HepG2 (cell line): ENCODE measurements around the gene HEXD. TPM values are rescaled to one million over a fixed set of nuclear protein-coding genes. Genes with fewer than 3 reads are reported as not detected.

ENCODE experiments used
- CBX1 ChIP-seq: IDR thresholded peaks from one replicate; pipeline ENCODE4 v1.6.1; 2016; ENCODE audit warnings: antibody characterized with exemption, low read depth
- CENPT ChIP-seq: sonication (generic); formaldehyde crosslinking; IDR thresholded peaks from 2 replicates; pipeline ENCODE4 v1.8.0; 2022; ENCODE audit warnings: low read depth, mild to moderate bottlenecking, moderate library complexity, missing genetic modification reagents
- ELF4 ChIP-seq: sonication (generic); formaldehyde crosslinking; IDR thresholded peaks from 2 replicates; pipeline ENCODE4 v1.5.0; 2020; ENCODE audit warnings: missing genetic modification reagents, mild to moderate bottlenecking, moderate library complexity, borderline replicate concordance
- GLMP ChIP-seq: sonication (generic); formaldehyde crosslinking; IDR thresholded peaks from 2 replicates; pipeline ENCODE4 v1.9.0; 2021; ENCODE audit warnings: missing genetic modification reagents, mild to moderate bottlenecking, borderline replicate concordance
- HNRNPUL1 ChIP-seq: fragments of 200-400 bp; formaldehyde crosslinking; IDR thresholded peaks from 2 replicates; pipeline ENCODE4 v1.6.1; 2017; ENCODE audit warnings: low read depth, mild to moderate bottlenecking, low read length, moderate library complexity
- IRX3 ChIP-seq: sonication (generic); formaldehyde crosslinking; IDR thresholded peaks from 2 replicates; pipeline ENCODE4 v1.8.1; 2023; ENCODE audit warnings: mild to moderate bottlenecking, low read depth, missing genetic modification reagents, borderline replicate concordance
- KLF13 ChIP-seq: sonication (generic); formaldehyde crosslinking; IDR thresholded peaks from 2 replicates; pipeline ENCODE4 v1.4.0; 2020; ENCODE audit warnings: mild to moderate bottlenecking, missing genetic modification reagents
- MAFF ChIP-seq: IDR thresholded peaks from 2 replicates; pipeline ENCODE4 v1.6.1; 2011; ENCODE audit warnings: low read depth, low read length, improper control_type of control experiment
- MEIS2 ChIP-seq: sonication (generic); formaldehyde crosslinking; IDR thresholded peaks from 2 replicates; pipeline ENCODE4 v1.9.0; 2021; ENCODE audit warnings: mild to moderate bottlenecking, missing genetic modification reagents
- NCOA5 ChIP-seq: sonication (generic); formaldehyde crosslinking; IDR thresholded peaks from 2 replicates; pipeline ENCODE4 v1.4.0; 2020; ENCODE audit warnings: missing genetic modification reagents
- NFE2 ChIP-seq: sonication (generic); formaldehyde crosslinking; IDR thresholded peaks from 2 replicates; pipeline ENCODE4 v1.4.0; 2020; ENCODE audit warnings: missing genetic modification reagents
- PRMT3 ChIP-seq: sonication (generic); formaldehyde crosslinking; IDR thresholded peaks from 2 replicates; pipeline ENCODE4 v1.8.1; 2022; ENCODE audit warnings: low read depth, mild to moderate bottlenecking, moderate library complexity, missing genetic modification reagents, borderline replicate concordance
- SNAPC5 ChIP-seq: sonication (generic); formaldehyde crosslinking; IDR thresholded peaks from 2 replicates; pipeline ENCODE4 v1.8.1; 2023; ENCODE audit warnings: mild to moderate bottlenecking, missing genetic modification reagents, borderline replicate concordance
- THAP7 ChIP-seq: sonication (generic); formaldehyde crosslinking; IDR thresholded peaks from 2 replicates; pipeline ENCODE4 v1.8.1; 2023; ENCODE audit warnings: mild to moderate bottlenecking, missing genetic modification reagents
- ZFP1 ChIP-seq: IDR thresholded peaks from 2 replicates; pipeline ENCODE4 v1.6.1; 2016
- ZHX2 ChIP-seq, 2 experiments: sonication (generic) in 1 of 2; formaldehyde crosslinking in 1 of 2; IDR thresholded peaks; 2 replicates each; pipeline versions ENCODE4 v1.6.1 to v1.9.0; 2014 to 2022; ENCODE audit warnings: antibody characterized with exemption in 1 of 2, borderline replicate concordance in 1 of 2, inconsistent platforms in 1 of 2, low read depth in 1 of 2, missing genetic modification reagents in 1 of 2
- ZNF260 ChIP-seq: sonication (generic); formaldehyde crosslinking; IDR thresholded peaks from 2 replicates; pipeline ENCODE4 v1.4.0; 2020; ENCODE audit warnings: missing genetic modification reagents, low read depth, mild to moderate bottlenecking, borderline replicate concordance
- ZNF563 ChIP-seq: sonication (generic); formaldehyde crosslinking; IDR thresholded peaks from 2 replicates; pipeline ENCODE4 v1.8.0; 2022; ENCODE audit warnings: mild to moderate bottlenecking, moderate library complexity, missing genetic modification reagents
- ZNF639 ChIP-seq: conservative IDR thresholded peaks from 2 replicates; pipeline ENCODE4 v1.6.1; 2018; ENCODE audit warnings: missing genetic modification reagents
- polyA plus RNA-seq, 8 experiments: library from polyadenylated mRNA; depleted of rRNA in 3 of 8; stranded (reverse) in 7 of 8; unstranded in 1 of 8; fragments of >200 nt; fragmentation: Illumina TruSeq in 4 of 8; extraction: Trizol in 4 of 8; gene quantifications; 2 replicates each; pipeline versions ENCODE4 v1.2.1 to v1.2.3, GENCODE V29; 2011 to 2016; ENCODE audit warnings: low read depth in 4 of 8, missing spikeins in 1 of 8, mixed read lengths in 1 of 8; ENCODE audit not compliant: insufficient read depth in 1 of 8
- total RNA-seq, 5 experiments: library from RNA; depleted of rRNA; stranded (reverse); fragments of >200 nt; fragmentation: Illumina TruSeq; extraction: Trizol; gene quantifications; 2 replicates each; pipeline ENCODE4 v1.2.3, GENCODE V29; 2016; ENCODE audit warnings: low read depth in 1 of 5

The HEXD gene
- total and polyA plus RNA-seq, 2 of the 13 experiments (the other 11 are each of a cell fraction or from before 2014, with no cell fraction given) = 22.3 to 41.8 TPM

- TF ChIP-seq ZHX2 (IDR thresholded peaks at IDR 0.05; ENCODE audit: low read depth) = no peak
- TF ChIP-seq ZHX2 (CRISPR knock-in tag; IDR thresholded peaks at IDR 0.05; ENCODE audit: borderline replicate concordance) = no peak
- no peak for TF ChIP-seq PRMT3 (CRISPR knock-in tag)
- TF ChIP-seq THAP7 = 0 out of 2 replicates have a peak, but pooled peaks have one; percentile 29
- 0 out of 2 replicates have a peak, but pooled peaks have one; percentile 37 for TF ChIP-seq IRX3 (CRISPR knock-in tag)
- no peak for TF ChIP-seq CBX1
- TF ChIP-seq ZNF639 = no peak
- TF ChIP-seq ELF4 (CRISPR knock-in tag) = no peak
- TF ChIP-seq SNAPC5 (CRISPR knock-in tag) = no peak
- no peak for TF ChIP-seq MAFF
- TF ChIP-seq KLF13 (CRISPR knock-in tag) = no peak
- TF ChIP-seq HNRNPUL1 = no peak
- TF ChIP-seq MEIS2 = peak; percentile 66; the same call in 1 of the 2 replicates
- TF ChIP-seq ZNF260 (CRISPR knock-in tag) = no peak
- TF ChIP-seq CENPT (CRISPR knock-in tag) = no peak
- no peak for TF ChIP-seq GLMP (CRISPR knock-in tag)
- TF ChIP-seq ZFP1 = no peak
- no peak for TF ChIP-seq NCOA5
- no peak for TF ChIP-seq NFE2
- 0 out of 2 replicates have a peak, but pooled peaks have one; percentile 18 for TF ChIP-seq ZNF563 (CRISPR knock-in tag)
These were observed 33.2 kb upstream of the HEXD start (continued) for GRCh38 chr17:82384730-82385481.
